Kidney tubule cell (primary cell): ENCODE results near the gene CD72.

Source experiments
- DNase-seq: peaks from one replicate; pipeline ENCODE4 v3.0.0-alpha.2; 2018; ENCODE audit warnings: low spot score

The CD72 gene, protein sequence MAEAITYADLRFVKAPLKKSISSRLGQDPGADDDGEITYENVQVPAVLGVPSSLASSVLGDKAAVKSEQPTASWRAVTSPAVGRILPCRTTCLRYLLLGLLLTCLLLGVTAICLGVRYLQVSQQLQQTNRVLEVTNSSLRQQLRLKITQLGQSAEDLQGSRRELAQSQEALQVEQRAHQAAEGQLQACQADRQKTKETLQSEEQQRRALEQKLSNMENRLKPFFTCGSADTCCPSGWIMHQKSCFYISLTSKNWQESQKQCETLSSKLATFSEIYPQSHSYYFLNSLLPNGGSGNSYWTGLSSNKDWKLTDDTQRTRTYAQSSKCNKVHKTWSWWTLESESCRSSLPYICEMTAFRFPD

DNA sequence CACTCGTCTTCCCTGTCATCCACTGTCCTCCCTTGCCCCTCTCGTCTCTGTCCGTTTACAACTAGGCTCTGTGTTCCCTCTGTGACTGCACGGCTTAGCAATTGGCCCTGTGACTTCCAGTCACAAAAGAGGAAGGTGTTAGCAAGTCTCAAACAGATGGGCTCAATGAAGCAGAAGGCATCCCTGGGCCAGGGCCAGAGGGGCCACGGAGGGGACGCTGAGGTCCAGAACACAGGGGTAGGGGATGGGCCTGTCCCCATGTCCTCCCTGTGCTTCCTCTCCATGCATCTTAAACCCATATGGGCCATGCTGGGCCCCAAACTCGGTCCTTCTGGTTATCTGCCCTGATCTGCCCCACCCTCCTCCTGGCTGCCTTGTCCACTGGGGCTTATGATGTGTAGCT is at the start of gene CD72:
CD72 (minus strand) TSS at position 89 of the 403 bp plus-strand sequence. CDS start 110 bp downstream, outside the sequence.
- no peak for DNase-seq

DNA sequence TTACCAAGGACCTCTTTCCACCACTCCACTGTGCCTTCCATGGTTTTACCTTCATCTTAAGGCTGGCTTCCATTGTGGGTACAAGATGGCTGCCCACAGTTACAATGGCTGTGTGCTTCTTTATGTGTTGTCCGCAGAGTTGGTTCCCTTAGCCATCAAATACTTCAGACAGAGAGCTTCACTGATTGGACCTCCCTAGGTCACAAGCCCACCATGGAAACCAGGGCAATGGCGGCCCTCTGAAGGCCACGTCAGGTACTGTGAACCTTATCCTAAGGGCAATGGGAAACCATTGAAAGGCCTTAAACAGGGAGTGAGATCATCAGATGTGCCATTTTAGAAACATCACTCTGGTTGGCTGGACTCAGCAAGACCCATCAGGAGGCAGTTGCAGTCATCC is 49.7 kb upstream of the CD72 start:
- DNase-seq = no peak

DNA sequence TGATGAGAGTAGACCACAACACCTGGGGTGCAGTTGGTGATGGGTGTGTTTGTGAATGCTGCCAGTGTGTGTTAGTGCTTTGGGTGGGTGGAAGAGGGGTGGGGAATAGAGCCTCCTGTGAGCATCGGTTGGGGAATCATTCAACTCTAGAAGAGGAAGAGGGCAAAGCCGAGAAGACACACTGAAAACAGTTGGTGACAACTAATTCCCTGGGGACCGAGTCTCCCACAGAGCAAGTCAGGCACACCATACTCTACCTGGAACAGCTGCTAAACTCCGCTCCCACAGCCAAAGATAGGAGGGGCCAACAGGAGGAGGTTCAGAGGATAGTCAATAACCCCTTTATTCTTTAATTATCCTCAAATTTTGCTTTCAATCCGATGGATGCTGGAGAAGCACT is 48.3 kb upstream of the CD72 start:
- DNase-seq = no peak

DNA sequence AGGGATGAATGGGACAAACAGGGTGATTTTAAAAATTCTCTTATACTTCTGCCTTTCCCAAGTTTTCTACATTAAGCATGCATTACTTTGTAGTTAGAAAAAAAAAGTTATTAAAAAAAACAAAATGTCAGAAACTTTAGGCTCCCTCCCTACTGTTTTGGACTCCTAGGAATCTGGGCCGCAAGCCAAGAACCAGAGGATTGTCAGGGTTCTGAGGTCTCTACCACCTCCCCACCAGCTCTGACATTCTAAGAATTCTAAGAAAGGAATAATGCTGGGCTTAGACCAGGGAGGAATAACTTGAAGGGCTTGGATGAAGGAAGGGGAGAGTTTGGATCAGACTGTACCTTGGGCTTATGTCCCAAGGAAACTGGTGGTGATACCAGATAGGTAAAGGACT is 47.8 kb upstream of the CD72 start:
- no peak for DNase-seq

DNA sequence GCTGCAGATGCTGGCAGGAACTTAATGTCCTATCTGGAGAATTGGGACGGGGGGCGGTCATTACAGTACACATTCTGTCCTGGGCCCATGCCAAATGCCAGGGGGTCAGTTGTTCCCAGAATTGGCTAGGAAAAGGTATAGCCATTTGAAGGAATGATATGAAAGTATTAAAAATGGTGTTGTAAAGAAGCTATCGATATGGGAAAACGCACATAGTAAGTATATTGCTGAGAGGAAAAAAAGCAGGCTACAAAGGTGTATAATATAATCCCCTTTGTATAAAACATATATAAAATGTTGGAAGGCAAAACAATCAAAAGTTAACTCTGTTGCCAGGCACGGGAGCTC is 47.2 kb upstream of the CD72 start:
- DNase-seq = no peak

DNA sequence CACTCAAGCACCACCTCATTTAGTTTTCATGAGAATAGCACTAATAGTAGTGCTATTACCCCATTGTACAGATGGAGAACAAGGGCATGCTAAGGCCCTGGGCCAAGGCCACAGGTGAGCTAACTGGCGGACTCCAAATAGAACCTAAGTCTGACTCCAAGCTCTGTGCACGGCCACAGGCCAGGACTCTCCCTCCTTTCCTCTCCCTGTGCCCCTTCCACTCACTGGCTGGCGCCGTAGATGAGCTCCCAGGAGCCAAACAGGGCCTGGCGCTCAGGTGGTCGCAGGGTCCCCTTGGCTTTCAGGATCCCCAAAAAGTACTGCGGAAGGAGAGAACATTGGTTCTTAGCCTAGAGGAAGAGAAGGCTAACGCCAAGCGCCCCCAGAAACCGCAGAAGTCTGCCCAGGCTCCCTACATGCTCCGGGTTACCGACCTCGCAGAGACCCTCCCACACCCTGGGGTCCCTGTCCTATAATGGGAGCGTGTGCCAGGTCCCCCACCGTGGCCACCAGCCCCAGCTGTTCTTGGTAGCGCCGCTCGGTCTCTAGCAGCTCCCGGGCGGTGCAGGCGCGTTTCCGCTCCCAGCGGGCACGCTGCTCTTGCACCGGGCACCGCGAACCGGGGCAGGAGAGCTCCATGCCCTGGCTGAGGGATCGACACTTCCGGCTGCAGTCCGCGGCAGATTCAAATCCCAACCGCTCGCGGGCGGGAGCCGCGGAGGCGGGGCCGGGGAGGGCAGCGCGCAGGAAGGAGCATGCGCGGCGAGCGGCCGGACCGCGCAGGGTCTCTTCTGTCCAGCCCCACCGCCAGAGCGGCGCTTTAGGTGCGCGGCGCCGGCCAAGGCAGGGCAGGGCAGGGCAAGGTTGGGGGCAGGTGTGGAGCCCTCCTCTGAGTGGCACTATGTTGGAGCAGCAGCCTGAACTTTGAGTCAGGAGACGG is 46.6 kb upstream of the CD72 start, which contains the start of gene ARHGEF39:
ARHGEF39 (minus strand) TSS at position 665 of the 940 bp plus-strand sequence; CDS start at position 639, 26 bp downstream.
- DNase-seq = peak; percentile 89

DNA sequence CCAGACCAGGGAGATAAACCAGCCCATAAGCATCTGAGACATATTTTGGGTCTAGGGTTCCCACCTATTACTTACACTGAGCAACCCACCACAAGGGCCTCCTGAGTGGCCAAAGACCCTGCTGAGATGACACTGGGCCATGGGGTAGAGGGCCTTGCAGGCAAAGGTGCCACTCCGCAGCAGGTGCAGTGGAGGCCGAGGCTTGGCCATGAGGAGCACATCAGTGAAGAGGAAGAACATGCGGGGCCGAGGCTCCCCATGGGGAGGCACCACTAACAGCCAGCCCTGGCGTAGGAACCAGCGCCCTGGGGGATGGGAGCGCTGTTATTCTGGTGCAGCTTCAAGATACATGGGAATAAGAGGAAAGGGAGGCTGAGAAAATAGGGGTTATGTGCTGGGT is 44.2 kb upstream of the CD72 start:
- no peak for DNase-seq

DNA sequence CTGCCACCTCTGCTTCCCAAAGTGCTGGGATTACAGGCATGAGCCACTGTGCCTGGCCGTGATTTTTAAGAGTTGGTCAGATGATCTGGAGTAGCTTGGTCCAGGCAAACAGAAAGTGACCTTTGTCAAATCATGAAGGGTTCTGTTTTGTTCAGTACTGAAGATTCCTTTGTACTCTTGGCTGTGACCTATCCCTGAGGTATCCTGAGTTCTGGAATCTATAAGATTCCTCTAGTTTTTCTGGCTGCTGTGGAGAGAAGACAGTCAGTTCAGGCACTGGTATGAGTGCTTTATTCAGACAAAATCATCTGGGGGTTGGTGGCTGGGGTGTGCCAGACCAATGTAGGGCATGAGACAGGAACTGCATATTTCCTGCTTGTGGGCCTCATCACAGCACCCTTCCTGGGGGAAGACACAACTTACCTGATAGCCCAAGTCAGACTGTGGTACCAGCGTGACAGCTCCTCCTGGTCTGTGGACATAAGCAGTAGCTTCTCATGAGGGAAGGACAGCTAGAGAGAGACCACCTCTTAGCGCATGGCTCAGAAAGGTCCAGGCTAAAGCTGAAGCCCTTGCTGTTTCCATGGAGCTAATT is 43.6 kb upstream of the CD72 start:
- DNase-seq = no peak

DNA sequence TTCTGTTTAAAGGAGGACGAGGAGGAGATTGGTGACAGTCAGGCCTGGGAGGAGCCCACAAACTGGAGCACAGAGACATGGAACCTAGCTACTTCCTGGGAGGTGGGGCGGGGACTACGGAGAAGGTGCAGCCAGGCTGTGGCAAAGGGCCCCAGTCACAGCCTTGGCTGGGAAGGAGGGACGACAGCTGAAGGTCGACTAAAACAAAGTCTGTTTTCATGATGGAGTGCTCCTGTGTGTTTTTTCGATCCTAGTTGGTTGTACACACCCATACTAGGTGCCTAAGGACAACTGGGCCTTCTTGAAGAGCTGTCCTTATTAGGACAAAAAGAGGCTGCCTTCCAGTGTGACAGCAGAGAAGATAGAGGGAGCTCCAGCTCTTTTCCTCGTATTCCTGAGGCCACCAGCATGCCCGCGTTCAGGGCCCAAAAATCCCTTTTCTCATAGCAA is 42.8 kb upstream of the CD72 start:
- DNase-seq = no peak

DNA sequence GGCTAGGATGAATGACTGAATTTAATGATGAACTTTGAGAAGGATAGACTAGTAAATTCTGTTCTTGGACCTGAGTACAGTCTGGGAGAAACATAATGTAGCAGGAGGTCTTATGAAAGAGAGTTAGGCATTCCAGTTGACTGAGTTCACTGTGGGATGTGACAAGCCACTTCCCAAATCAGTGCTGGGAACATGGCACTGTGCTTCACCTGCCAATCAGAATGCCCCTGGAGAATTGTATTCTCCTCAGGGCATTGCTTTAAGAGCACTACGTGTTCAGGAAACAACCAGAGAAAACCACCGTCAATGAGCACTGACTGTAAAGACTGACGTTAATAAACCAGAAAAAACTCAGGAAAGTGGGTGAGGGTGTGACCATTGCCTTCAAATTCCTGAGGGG is 41.1 kb upstream of the CD72 start:
- DNase-seq = peak; percentile 87

DNA sequence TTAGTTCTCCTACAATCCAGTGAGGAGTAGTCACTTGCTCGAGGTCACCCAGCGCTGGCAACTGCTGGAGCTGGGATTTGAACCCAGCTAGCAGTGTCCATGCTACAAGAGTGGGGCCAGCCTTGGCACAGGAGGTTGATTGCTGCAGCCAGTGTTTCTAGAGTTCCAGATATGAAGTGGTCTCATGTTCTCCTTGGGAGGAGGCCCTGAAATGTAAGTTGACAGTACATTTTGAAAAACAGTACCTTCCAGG is 40.7 kb upstream of the CD72 start:
- peak; percentile 79 for DNase-seq

DNA sequence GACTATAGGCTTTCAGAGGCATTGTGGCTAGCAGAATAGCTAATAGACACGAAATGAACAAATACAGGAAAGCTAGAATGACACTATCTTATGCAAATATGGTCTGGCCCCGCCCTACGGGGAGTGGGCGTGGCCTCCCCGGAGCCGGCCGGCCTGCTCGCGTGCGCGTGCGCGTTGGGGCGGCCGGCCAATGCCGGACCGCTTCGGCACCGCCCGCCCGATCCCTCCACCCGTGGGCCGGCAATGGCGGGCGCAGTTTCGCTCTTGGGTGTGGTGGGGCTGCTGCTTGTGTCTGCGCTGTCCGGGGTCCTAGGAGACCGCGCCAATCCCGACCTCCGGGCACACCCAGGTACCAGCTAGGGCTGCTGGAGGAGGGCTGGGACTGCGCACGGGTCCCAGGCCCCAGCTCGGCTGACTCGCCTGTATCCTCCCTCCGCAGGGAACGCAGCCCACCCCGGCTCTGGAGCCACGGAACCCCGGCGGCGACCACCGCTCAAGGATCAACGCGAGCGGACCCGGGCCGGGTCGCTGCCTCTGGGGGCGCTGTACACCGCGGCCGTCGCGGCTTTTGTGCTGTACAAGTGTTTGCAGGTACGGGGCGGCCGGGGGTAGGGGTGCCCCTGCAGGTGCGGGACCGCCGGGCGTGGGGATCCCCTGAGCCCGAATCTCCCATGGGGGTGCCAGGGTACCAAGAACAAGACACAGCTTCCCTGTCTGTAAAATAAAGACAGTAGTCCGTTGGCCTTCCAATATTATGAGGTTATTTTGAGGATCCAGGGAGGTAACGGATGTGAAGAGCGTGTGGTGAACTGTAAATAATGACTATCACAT is 40.1 kb upstream of the CD72 start, which contains the start of gene CCDC107:
CCDC107 (plus strand) TSS at position 156 of the 831 bp plus-strand sequence; CDS start at position 244, 88 bp downstream.
- DNase-seq = peak; percentile 88

DNA sequence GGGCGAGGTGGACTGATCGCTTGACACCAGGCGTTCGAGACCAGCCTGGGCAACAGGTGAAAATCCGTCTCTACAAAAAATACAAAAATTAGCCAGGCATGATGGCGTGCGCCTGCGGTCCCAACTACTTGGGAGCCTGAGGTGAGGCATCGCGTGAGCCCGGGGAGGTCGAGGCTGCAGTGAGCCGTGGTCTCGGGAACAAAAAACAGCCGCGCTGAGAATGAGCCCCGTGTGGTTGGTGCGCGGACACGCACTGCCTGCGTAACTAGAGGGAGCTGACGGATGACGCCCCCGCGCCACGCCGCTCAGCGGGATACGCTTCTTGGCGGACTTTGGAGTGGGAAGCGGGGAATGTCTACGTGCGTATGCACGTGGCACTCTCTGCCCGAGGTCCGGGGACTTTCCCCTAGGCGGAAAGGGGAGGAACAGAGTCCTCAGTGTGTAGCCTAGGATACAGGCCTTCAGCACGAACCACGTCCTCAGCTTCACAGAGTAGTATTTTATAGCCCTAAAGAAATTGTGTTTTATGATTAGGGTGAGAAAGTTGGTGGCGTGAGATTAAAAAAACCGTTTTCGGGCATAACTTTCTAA is 39.4 kb upstream of the CD72 start, which contains the start of gene RMRP:
RMRP (minus strand) TSS at position 474 of the 591 bp plus-strand sequence.
- peak; percentile 100 for DNase-seq

DNA sequence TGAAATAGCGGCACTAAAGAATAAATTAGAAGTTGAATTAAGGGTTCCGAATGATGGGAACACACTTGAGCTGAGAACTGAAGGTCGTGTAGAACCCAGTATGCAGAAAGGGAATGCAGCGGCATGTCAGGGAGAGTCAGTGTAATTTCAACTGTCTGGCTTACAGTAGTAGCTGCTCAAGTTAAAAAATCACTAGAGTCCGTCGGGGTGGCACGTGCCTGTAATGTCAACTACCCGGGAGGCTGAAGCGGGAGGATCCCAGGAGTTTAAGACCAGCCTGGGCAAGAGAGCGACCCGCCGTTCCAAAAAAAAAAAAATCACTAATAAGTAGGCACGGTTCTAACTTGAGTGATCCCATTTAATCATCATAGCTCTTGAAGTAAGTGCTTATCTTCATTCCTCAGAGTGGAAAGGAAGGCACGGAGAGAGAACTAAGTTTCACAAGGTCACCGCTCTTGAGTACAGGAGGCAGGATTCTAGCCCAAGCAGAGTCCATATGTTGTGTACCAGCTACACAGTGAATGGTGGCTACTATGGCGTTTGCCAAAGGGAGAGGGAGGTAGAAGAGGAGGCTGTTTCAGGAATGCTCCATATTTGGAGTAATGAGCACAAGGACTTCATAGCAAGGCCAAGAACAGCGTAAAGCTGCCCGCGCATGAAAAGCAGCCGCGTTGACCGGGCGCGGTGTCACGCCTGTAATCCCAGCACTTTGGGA is 38.8 kb upstream of the CD72 start:
- no peak for DNase-seq

DNA sequence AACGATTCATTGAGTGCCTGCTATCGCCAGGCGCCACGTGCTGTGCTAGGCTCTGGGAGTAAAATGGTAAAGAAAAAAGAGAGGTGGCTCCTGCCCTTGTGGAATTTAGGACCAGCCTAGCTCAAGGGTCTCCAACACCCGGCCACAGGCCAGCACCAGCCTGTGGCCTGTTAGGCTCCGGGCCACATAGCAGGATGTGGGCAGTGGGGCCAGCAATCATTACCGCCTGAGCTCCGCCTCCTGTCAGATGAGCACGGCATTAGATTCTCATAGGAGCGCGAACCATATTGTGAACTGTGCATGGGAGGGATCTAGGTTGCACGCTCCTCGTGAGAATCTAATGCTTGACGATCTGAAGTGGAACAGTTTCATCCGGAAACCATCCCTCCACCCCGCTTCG is 38.1 kb upstream of the CD72 start:
- no peak for DNase-seq

DNA sequence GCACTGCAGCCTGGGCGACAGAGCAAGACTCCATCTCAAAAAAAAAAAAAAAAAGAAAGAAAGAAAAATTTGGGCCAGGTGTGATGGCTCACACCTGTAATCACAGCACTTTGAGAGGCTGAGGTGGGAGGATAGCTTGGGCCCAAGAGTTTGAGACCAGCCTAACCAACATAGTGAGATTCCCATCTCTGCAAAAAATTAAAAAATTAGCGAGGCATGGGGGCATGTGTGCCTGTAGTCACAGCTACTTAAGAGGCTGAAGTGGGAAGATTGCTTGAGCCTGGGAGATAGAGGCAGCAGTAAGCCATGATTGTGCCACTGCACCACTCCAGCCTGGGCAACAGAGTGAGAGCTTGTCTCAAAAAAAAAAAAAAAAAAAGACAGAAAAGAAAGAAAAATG is 35.4 kb upstream of the CD72 start:
- DNase-seq = no peak

DNA sequence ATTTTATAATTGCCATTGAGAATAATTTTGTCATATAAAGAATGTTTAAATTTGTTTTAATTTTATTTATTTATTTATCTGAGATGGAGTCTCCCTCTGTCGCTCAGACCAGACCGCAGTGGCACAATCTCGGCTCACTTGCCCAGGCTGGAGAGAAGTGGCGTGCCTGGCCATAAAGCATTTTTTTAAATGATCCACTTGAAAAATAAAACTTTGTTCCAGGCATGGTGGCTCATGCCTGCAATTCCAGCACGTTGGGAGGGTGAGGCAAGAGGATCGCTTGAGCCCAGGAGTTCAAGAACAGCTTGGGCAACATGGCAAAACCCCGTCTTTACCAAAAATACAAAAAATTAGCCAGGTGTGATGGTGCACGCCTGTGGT is 34.6 kb upstream of the CD72 start:
- DNase-seq = no peak

DNA sequence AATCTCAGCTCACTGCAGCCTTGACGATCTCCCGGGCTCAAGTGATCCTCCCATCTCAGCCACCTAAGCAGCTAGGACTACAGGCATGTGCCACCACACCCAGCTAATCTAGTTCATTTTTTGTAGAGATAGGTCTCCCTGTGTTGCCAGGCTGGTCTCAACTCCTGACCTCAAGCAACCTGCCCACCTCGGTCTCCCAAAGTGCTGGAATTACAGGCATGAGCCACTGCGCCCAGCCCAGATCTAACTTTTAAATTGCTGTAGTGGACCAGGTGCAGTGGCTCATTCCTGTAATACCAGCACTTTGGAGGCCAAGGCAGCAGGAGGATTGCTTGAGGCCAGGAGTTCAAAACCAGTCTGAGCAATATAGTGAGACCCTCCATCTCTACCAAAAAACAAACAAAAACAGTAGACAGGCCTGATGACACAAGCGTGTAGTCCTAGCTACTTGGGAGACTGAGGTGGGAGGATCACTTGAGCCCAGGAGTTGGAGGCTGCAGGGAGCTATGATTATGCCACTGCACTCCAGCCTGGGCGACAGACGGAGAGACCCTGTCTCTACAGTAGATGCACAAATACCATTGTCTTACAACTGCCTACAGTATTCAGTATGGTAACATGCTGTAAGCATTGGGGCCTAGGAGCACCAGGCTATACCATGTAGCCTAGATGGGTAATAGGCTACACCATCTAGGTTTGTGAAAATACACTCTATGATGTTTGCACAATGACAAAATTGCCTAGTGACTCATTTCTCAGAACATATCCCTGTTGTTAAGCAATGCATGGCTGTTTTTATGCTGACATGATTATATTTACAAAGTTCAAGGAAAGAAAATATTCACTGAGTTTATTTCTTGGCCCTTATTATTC is 34.0 kb upstream of the CD72 start:
- peak; percentile 43 for DNase-seq

DNA sequence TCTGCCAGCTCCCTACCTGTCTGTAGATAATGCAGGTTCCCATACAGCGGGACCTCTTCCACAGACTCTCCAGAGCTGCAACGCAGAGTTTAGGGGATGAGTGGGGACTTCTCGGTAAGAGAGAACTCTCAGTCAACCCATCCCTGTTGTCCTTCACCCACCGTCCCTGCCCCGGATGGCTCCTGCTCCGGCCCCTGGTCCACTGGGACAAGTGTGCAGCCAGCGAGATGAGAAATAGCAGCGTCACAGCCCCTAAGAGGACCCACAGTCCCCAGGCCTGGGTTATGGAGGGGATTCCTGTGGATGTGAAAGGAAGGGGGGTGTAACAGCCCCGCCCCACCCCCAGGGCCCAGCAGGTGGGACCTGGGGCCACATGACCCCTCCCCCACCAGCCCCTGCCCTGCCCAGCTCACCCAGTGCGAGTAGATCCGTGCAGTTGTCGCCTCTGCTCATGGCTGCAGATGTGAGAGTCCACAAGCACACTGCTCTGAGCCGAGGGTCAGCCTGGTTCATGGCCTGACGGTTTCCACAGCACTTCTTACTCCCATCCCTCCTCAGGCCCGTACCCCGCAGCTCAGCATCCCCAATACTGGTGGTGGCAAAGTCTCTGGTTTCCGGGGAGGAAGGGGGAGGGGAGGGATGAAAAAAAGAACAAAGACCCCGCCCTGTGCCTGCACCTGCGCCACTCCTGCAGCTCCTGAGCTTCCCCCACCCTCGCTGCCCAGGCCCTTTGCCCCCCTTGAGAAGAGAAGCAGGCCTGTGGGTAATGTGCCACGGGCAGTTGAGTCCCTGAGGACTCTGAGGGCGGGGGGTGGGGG is 32.3 kb upstream of the CD72 start, which contains the start of gene SIT1:
SIT1 (minus strand) TSS at position 591 of the 818 bp plus-strand sequence; CDS start at position 513, 78 bp downstream.
- no peak for DNase-seq
